Stimulated activated CD4-positive, alpha-beta T cell treated with anti-CD3 and anti-CD28 coated beads, Interleukin-2, amount 100 ng/mL, for 48 hours (primary cell): ENCODE measurements around the gene RAB3A.
A peak's percentile ranks its signal among the peaks of the same experiment; 100 is the strongest.

Experiments
- DNase-seq, 2 donors: peaks; one replicate each; pipeline ENCODE4 v3.0.0-alpha.2; 2020

Gene RAB3A

DNA sequence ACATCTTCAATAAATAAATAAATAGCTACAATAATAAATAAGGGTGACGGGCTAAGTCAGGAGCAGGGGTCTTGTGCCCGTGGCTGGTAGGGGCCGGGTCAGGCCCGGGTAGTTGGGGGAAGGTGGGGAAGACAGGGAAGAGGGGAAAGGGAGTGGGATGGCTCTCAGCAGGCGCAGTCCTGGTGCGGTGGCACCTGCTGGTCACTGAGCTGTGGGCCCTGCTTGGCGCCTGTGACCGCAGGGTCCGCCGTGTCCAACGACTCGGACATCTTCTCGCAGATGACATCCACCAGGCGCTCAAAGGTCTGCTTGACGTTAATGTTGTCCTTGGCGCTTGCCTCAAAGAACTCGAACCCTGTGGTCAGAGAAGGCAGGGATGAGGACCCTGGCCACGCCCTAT, 6.5 kb downstream of the RAB3A start:
- no peak for DNase-seq

DNA sequence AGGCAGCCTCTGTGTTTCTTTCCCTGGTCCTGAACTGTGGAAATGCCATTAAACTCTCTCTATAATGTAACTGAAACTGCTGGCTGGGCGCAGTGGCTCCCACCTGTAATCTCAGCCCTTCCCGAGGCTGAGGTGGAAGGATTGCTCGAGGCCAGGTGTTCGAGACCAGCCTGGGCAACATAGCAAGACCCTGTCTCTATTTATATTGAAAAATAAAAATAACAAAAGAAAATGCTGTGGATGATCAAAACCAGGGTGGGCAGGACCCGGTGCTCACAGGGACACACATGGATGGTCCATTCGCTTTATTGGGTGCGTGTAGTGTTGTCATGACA, 7.4 kb downstream of the RAB3A start:
- no peak for DNase-seq

DNA sequence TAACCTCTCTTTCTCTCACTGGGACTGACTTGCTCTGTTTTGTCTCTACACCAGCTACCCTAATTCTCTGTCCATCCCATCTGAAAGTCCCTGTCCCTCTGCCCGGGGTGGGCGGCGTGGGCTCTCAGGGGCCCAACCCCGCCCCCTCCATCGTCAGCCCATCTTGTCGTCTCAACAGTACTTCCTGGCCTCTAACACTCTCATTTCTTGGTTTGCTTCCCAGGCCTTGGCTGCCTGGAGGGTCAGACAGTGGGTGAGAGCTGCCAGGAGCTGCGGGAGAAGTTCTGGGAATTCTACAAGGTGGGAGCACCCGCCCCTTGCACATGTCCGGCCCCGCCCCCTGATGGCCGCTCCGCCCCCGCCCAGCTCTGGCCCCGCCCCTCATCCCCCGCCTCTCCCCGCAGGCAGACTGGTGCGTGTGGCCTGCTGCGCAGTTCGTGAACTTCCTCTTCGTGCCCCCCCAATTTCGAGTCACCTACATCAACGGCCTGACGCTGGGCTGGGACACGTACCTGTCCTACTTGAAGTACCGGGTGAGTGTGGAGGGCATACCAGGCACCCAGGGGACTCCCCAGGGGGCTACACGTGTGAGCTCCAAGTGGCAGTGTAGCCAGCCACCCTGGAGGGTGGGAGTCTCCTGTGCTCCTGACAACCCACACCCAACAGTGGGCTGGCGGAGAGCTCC, 9.1 kb downstream of the RAB3A start:
- peak in 1 of 2 donors; percentile 21 for DNase-seq

- DNase-seq, result no peak
Measured at GRCh38 chr19:18194181-18194530, 9.7 kb downstream of the RAB3A start.

DNA sequence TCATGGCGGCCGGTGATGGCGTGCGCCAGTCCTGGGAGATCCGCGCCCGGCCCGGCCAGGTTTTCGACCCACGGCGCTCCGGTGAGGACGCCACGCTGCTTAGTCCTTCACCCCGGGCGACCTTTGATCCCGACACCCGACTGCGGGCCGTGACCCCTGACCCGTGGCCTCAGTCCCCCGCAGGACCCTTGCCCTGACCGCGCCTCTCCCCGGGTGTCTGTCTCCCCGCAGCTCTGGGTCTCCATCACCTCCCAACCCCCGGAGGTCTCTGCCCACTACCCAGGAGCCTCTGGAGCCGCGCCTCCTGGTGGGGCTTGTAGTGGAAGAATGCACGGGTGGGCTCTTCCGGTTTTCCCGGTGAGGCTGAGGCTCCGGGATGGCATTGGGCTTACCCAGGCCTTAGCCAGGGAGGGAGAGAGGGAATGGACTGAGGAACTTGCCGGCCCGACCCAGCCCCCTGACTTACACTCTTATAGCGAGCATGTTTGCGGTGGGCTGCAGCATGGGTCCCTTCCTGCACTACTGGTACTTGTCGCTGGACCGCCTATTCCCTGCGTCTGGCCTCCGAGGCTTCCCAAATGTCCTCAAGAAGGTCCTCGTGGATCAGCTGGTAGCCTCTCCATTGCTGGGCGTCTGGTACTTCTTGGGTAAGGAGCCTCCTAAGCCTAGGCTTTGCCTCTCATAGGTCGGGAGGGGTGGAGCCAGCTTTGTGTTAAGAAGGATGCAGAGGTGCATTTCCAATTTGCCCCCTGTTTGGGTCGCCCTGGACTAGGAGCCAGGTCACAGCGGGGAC, 10.3 kb downstream of the RAB3A start:
- DNase-seq, result no peak

DNA sequence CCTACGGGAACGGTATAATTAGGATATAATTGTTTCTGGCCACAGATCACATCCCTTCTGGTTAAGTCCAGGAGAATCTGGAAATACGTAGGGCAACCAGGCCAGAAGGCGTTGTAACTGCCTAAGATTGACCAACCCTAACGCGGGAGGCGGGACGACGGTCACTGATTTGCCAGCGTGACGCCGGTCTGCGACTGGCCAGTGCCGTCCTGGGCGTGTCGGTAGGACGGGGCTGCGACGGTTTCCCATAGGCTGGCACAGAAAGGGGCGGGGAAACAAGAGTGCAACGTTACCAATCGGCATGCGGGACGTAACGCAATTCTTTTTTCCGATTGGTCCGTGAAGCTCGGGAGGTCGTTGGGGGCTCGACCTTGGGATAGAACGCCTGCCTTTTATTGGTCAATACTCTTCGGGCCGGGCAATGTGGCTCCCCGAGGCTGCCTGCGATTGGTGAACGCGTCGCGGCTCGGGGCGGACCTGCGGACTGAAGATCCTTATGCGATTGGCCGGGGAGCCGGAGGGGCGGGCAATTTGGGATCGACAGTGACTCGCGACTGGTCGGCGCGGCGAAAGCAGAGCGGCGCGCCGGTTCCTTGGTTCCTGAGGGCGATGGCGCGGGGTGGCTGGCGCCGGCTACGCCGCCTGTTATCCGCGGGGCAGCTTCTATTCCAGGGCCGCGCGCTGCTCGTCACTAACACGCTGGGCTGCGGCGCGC, 11.0 kb downstream of the RAB3A start, which contains the start of gene MPV17L2:
MPV17L2 (plus strand) TSS at position 546 of the 715 bp plus-strand sequence; CDS start at position 610, 64 bp downstream.
- peak; percentile 93 to 95 for DNase-seq

GRCh38 chr19:18191640-18192062, 12.2 kb downstream of the RAB3A start:
- DNase-seq, result no peak

DNA sequence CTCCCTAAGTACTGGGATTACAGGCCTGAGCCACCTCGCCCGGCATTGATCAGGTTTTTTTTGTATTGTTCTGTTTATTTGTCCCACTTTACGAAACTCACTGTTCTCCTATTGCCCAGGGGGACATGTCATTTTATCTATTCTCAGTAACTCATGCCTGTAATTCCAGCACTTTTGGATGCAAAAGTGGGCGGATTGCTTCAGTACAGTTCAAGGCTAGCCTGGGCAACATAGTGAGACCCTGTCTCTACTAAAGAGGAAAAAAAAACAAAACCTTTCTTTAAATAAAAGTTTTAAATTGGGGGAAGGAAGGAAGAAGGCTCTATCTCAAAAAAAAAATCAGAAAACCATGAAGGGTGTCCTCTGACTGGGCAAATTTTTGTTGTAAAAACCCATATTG, 13.6 kb downstream of the RAB3A start:
- DNase-seq, result no peak

- no peak for DNase-seq
Measured at GRCh38 chr19:18185538-18185937, 18.3 kb downstream of the RAB3A start.

GRCh38 chr19:18183529-18183928, 20.3 kb downstream of the RAB3A start:
- no peak for DNase-seq

DNA sequence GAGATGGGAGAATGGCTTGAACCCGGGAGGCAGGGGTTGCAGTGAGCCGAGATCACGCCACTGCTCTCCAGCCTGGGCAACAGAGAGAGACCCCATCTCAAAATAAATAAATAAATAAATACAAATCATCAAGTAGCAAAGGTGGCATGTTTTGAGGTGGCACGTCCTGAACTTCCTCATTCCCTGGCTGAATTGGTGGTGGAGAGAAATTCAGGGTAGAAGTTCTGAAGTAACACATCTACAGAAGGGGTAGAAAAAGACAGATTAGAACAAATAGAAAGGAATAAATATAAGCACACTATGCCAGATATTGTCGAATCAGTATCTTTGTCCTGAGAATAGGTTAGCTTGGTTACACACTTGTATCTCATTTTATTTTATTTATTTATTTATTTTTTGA, 23.9 kb downstream of the RAB3A start:
- DNase-seq, result no peak

DNA sequence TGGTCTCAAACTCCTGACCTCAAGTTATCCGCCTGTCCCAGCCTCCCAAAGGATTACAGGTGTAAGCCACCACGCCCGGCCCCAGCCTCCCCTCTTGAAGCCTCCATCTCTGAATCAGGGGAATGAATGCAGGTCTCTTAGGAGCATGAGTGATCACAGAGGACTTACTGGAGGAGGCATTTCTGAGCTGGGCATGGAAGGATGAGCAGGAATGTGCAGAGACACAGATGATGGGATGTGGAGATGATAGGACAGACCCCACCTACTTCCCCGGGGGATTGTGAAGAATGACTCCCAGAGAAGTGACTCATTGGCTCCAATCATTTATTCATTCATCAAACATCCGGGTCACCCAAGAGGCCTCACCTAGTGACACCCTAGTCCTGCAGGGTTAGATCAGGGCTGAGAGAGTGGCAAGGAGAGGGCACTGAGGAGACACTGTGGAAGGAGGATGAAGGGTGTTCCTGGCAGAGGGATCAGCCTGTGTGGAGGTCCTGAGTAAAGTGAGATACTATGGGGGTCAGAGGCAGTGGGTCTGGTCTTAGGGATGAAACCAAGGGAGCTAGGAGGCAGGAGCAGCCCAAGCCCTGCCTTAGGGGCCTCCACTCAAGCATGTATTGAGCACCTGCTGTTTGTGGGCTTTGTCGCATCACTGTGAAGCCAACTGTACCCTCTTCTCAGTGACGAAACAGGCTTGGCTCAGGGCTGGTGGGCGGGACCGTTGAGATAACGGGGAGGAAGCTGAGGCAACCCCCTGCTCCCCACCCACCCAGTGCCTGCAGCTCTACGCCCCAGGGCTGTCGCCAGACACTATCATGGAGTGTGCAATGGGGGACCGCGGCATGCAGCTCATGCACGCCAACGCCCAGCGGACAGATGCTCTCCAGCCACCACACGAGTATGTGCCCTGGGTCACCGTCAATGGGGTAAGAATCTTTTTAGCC, 27.2 kb downstream of the RAB3A start:
- no peak for DNase-seq

- DNase-seq, result no peak
Measured at GRCh38 chr19:18174983-18175382, 28.9 kb downstream of the RAB3A start.

- peak; percentile 47 to 63 for DNase-seq
Measured at GRCh38 chr19:18173572-18174288, 30.1 kb downstream of the RAB3A start, which contains the start of gene IFI30. Gene IFI30 (plus strand): TSS chr19:18173813. CDS start chr19:18173842, 29 bp downstream.

- DNase-seq, result no peak
Measured at GRCh38 chr19:18173054-18173571, 30.7 kb downstream of the RAB3A start.

DNA sequence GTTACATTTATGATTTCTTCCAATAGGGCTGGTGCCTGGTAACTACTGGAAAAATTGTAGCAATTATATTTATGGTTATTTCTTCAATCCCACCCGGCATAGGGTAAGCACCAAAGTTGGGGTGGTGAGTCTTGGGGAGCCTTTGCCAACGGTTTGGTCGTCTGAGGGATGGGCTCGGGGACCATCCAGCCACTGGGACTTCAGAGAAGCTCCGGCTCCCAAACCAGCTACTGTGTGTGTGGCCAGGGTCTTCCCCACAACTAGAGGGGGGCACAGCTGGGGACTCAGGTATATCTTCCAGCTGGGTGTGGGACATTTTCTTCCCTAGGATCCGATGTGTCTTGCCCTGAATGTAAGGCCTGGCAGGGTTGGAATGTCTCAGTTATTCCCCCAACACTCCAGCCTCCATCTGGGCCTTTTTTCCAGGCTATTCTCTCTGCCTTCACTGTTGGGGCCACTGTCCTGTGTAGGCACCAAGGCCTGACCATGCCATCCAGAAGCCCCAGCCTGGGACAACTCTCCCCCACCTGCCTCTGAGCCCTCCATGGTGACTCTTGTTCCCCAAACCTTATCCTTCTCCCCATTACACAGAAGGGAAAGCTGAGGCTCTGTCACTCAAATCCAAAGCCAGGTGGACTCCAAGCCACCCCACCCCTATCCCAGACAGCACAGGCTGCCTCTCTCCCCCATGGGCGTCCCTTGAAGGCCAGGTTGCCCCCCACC, 31.4 kb downstream of the RAB3A start:
- DNase-seq, result no peak

GRCh38 chr19:18171605-18172327, 32.1 kb downstream of the RAB3A start:
- DNase-seq, result no peak

DNA sequence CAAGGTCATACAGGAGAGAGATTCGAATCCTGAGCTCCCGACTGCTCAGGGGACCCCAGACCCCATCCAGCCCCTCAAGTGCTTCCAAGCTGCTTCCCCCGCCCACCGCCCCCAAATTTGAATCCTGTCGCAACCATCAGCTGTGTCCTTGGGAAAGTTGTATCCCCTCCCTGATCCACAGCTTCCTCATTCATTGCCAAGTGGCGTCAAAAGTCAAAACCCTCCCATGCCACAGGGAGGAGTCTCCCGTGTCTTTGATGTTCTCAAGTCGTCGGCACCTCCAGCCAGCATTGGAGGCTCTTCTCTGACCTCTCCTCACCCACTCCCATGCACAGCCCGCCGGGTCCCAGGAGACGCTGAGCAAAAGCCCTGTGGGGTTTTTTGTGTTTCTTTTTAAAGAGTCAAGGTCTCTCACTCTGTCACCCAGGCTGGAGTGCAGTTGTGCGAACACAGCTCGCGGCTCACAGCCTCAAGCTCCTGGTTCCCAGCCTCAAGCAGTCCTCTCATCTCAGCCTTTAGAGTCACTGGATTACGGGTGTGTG, 33.1 kb downstream of the RAB3A start:
- no peak for DNase-seq

DNA sequence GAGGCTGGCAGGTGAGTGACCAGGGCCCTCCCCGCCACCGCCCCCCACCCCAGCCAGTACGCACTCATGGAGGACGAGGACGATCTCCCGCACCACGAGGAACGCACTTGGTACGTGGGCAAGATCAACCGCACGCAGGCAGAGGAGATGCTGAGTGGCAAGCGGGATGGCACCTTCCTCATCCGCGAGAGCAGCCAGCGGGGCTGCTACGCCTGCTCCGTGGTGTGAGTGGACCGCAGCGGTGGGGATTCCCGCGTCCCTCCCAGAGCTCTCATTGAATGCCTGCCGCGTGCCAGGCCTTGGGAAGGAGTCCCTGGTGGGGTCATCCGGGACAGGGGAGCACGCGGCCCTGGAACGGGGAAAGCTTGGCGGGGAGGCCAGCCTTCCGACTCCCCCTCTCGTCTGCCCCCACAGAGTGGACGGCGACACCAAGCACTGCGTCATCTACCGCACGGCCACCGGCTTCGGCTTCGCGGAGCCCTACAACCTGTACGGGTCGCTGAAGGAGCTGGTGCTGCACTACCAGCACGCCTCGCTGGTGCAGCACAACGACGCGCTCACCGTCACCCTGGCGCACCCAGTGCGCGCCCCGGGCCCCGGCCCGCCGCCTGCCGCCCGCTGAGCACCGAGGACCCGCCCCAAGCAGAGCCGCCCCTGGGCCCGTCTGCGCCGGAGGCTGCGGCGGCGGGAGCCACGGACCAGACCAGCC, 35.0 kb downstream of the RAB3A start:
- no peak for DNase-seq
